ENCODE data around the gene EMP1.
A peak's percentile ranks its signal among the peaks of the same experiment; 100 is the strongest.

- TF ChIP-seq SALL1 (CRISPR knock-in tag; IDR thresholded peaks at IDR 0.05), result no peak
- no peak for TF ChIP-seq REXO4 (CRISPR knock-in tag; IDR thresholded peaks at IDR 0.05; ENCODE audit: borderline replicate concordance)
- TF ChIP-seq IRF9 (CRISPR knock-in tag; IDR thresholded peaks at IDR 0.05; ENCODE audit: borderline replicate concordance), result no peak
- no peak for TF ChIP-seq HOXA7 (CRISPR knock-in tag; IDR thresholded peaks at IDR 0.05)
- no peak for TF ChIP-seq CBX2 (IDR thresholded peaks at IDR 0.05; ENCODE audit: low read depth, low read length)
- no peak for TF ChIP-seq CBX2 (CRISPR knock-in tag; IDR thresholded peaks at IDR 0.05; ENCODE audit: low read depth)
- TF ChIP-seq CTCF (CRISPR knock-in tag; IDR thresholded peaks at IDR 0.05), result peak; percentile 76
- no peak for TF ChIP-seq ZFP62 (CRISPR knock-in tag; IDR thresholded peaks at IDR 0.05)
Measured at GRCh38 chr12:13211859-13212664, 15.5 kb downstream of the EMP1 start.

All from HepG2 (cell line).